Activated CD4-positive, alpha-beta T cell treated with anti-CD3 and anti-CD28 coated beads, Interleukin-2, amount 10 ng/mL, durations not matched to agents 24 days and 14 days (primary cell): ENCODE results near the gene WFIKKN2. TPM values are rescaled to one million over a fixed set of nuclear protein-coding genes. Genes with fewer than 3 reads are reported as not detected.
A peak's percentile ranks its signal among the peaks of the same experiment; 100 is the strongest.

Experiments
- DNase-seq: peaks from one replicate; pipeline ENCODE4 v3.0.0; 2022
- H3K27ac Mint-ChIP-seq: one replicate; pipeline ENCODE4 v1.8.0; 2022; ENCODE audit warnings: mild to moderate bottlenecking, mixed read lengths
- H3K27me3 Mint-ChIP-seq: one replicate; pipeline ENCODE4 v1.8.0; 2022; ENCODE audit warnings: mixed read lengths
- H3K36me3 Mint-ChIP-seq: one replicate; pipeline ENCODE4 v1.8.0; 2022; ENCODE audit warnings: low read depth, mild to moderate bottlenecking, mixed read lengths
- H3K4me1 Mint-ChIP-seq: one replicate; pipeline ENCODE4 v1.8.0; 2021; ENCODE audit warnings: mixed read lengths
- H3K4me3 Mint-ChIP-seq: one replicate; pipeline ENCODE4 v1.8.0; 2022; ENCODE audit warnings: mild to moderate bottlenecking, moderate library complexity, mixed read lengths
- H3K9me3 Mint-ChIP-seq: one replicate; pipeline ENCODE4 v1.8.0; 2021; ENCODE audit warnings: mixed read lengths
- intact Hi-C: fragments of 100-400 bp; cut with micrococcal nuclease; formaldehyde crosslinking; loops from one replicate; pipeline ENCODE4 v1.15.1; 2023
- total RNA-seq: library from RNA; stranded (reverse); gene quantifications from 2 replicates; pipeline ENCODE4 v1.2.3, GENCODE V29; 2022

WFIKKN2 gene
- total RNA-seq, 1 donor from 2014 or later, result not detected

- Mint-ChIP-seq H3K27ac (no peak overlapping the region), H3K9me3 (no peaks in the 10 kb centered on the region), H3K4me1 (peaks cover 3% of the 10 kb centered on the region), H3K36me3 (no peaks in the 10 kb centered on the region), H3K27me3 (peaks cover 6% of the 10 kb centered on the region), H3K4me3 (no peak overlapping the region)
- intact Hi-C loops, result no loop called here
- DNase-seq, result no peak
These were observed 1.6 kb upstream of the WFIKKN2 start for GRCh38 chr17:50833510-50834428.

GRCh38 chr17:50834429-50835300 lies 721 bp upstream of the WFIKKN2 start:
- no peaks in the 10 kb centered on the region for H3K4me1 Mint-ChIP-seq
- H3K4me3 Mint-ChIP-seq, result no peak overlapping the region
- intact Hi-C loops, result no loop called here
- no peak overlapping the region for H3K27ac Mint-ChIP-seq
- no peaks in the 10 kb centered on the region for H3K36me3 Mint-ChIP-seq
- DNase-seq, result no peak
- H3K9me3 Mint-ChIP-seq, result no peaks in the 10 kb centered on the region
- peaks cover 4% of the 10 kb centered on the region for H3K27me3 Mint-ChIP-seq

DNA sequence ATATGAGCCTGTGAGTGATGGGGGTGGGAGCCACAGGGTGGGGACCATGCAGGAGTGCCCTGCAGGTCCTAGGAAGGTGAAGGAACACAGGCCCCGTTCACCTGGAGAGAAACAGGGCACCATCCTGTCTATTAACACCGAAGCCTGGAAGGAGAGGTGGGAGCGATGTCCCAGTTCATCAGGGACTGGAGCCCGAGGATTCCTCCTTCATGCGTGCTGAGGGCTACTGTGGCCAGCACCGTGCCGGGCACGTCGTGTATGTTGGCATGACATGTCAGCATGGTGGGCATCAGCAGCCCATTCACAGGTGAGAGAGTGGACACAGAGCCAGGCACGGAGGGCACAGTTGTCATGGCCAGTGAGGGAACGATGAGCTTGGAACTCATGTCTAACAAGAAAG lies 1.4 kb downstream of the WFIKKN2 start:
- Mint-ChIP-seq H3K9me3 (no peaks in the 10 kb centered on the region), H3K27ac (no peak overlapping the region), H3K4me1 (peaks cover 2% of the 10 kb centered on the region), H3K4me3 (no peak overlapping the region), H3K36me3 (no peaks in the 10 kb centered on the region), H3K27me3 (peaks cover 4% of the 10 kb centered on the region)
- DNase-seq, result no peak
- intact Hi-C loops, result no loop called here

GRCh38 chr17:50837286-50837979 lies 2.0 kb downstream of the WFIKKN2 start:
- no peak for DNase-seq
- H3K27ac Mint-ChIP-seq, result no peak overlapping the region
- intact Hi-C loops, result no loop called here
- peaks cover 4% of the 10 kb centered on the region for H3K27me3 Mint-ChIP-seq
- peaks cover 3% of the 10 kb centered on the region for H3K4me1 Mint-ChIP-seq
- H3K36me3 Mint-ChIP-seq, result no peaks in the 10 kb centered on the region
- H3K9me3 Mint-ChIP-seq, result no peaks in the 10 kb centered on the region
- H3K4me3 Mint-ChIP-seq, result no peak overlapping the region

DNA sequence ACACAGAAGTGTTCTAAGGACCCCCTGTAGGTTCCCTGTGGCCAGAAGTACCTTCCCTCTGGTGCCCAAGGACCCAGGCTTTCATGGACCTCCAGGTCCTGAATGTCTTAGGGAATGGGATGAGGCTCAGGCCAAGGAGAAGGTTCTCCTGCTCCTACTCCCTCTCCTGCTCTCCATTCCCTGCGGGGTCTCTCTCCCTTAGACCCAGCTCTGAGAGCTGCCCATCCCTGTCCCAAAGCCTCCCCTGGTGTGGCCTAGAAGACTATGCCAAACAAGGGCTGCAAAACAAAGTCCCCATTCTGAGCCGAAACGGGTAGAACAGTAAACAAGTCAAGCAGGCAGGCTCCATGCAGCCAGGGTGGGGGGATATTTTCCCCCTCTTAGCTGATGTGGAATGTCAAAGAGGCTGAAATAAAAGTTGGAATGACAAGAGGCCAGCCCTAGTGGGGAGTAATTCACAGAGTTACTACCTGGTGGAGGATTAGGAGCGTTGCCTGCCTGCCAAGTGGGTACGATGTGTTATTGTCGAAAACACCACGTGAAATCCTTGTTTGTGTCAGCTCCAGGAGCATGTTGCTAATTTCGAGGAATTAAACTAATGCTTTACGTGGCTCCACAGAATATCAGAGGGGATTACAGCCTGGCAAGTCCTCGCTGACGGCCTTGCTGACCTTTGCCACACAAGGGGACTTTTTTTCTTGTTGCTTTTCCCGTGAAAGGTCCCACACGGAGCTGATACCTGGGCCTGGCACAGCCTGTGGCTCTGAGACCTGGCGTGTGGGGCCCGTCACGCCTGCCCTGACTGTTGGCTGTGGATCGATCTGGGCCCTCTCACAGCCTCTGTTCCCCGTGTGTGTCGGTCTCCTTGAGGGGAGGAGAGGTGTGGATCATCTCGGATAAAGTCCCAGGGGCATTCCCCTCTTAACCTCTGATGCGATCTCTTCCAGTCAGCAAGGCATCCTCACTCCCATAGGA lies 2.9 kb downstream of the WFIKKN2 start:
- intact Hi-C loops, result no loop called here
- Mint-ChIP-seq H3K4me1 (peaks cover 3% of the 10 kb centered on the region), H3K36me3 (no peaks in the 10 kb centered on the region), H3K9me3 (no peaks in the 10 kb centered on the region), H3K27ac (no peak overlapping the region), H3K4me3 (no peak overlapping the region), H3K27me3 (peaks cover 4% of the 10 kb centered on the region)
- DNase-seq, result no peak

GRCh38 chr17:50839591-50840310 lies 4.4 kb downstream of the WFIKKN2 start:
- no peak for DNase-seq
- H3K4me1 Mint-ChIP-seq, result peaks cover 3% of the 10 kb centered on the region
- no peak overlapping the region for H3K4me3 Mint-ChIP-seq
- no peaks in the 10 kb centered on the region for H3K36me3 Mint-ChIP-seq
- no peaks in the 10 kb centered on the region for H3K9me3 Mint-ChIP-seq
- H3K27ac Mint-ChIP-seq, result no peak overlapping the region
- intact Hi-C loops, result loop anchor here (5.0 kb wide), 1 partner anchor 292 kb away; the partner anchor contains the start of gene SPATA20
- H3K27me3 Mint-ChIP-seq, result peaks cover 2% of the 10 kb centered on the region

DNA sequence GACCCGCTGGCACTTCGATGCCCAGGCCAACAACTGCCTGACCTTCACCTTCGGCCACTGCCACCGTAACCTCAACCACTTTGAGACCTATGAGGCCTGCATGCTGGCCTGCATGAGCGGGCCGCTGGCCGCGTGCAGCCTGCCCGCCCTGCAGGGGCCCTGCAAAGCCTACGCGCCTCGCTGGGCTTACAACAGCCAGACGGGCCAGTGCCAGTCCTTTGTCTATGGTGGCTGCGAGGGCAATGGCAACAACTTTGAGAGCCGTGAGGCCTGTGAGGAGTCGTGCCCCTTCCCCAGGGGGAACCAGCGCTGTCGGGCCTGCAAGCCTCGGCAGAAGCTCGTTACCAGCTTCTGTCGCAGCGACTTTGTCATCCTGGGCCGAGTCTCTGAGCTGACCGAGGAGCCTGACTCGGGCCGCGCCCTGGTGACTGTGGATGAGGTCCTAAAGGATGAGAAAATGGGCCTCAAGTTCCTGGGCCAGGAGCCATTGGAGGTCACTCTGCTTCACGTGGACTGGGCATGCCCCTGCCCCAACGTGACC lies 5.0 kb downstream of the WFIKKN2 start:
- Mint-ChIP-seq H3K27me3 (no peaks in the 10 kb centered on the region), H3K4me1 (peaks cover 3% of the 10 kb centered on the region), H3K36me3 (no peaks in the 10 kb centered on the region), H3K9me3 (no peaks in the 10 kb centered on the region), H3K4me3 (no peak overlapping the region), H3K27ac (no peak overlapping the region)
- intact Hi-C loops, result loop anchor here (5.0 kb wide), 1 partner anchor 293 kb away; the partner anchor contains the start of gene SPATA20
- DNase-seq, result no peak

GRCh38 chr17:50841277-50841948 lies 6.0 kb downstream of the WFIKKN2 start:
- peaks cover 3% of the 10 kb centered on the region for H3K4me1 Mint-ChIP-seq
- DNase-seq, result no peak
- intact Hi-C loops, result loop anchor here (5.0 kb wide), 1 partner anchor 294 kb away; the partner anchor contains the start of gene SPATA20

DNA sequence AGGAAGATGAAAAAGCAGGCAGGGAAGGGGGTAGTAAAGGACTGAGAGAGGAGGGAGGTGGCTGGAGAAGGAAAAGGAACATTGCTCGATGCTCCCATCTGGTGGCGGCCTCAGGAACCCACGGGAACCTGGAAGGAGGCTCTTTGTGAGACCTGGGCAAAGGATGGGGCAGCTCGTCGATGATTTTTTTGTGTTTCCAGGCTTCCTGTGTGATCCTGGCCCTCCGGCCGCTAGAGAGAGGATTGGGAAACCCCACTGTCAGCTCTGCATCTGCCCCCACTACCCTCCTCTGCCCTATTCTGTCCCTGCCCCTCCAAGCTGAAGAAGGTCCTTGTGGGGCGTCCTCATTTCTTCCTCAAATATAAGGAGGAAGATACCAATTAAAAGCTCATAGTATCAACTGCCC lies 6.6 kb downstream of the WFIKKN2 start:
- H3K36me3 Mint-ChIP-seq, result no peaks in the 10 kb centered on the region
- H3K4me1 Mint-ChIP-seq, result peaks cover 3% of the 10 kb centered on the region
- no peak overlapping the region for H3K4me3 Mint-ChIP-seq
- no peak overlapping the region for H3K27ac Mint-ChIP-seq
- intact Hi-C loops, result loop anchor here (1.0 to 5.0 kb wide), 2 partner anchors 59 to 295 kb away; partner anchors contain the start of gene SPATA20
- no peaks in the 10 kb centered on the region for H3K9me3 Mint-ChIP-seq
- peak; percentile 87 for DNase-seq
- H3K27me3 Mint-ChIP-seq, result no peaks in the 10 kb centered on the region

More at GRCh38 chr17:50841277-50841948, 6.0 kb downstream of the WFIKKN2 start:
- H3K4me3 Mint-ChIP-seq, result no peak overlapping the region
- H3K27me3 Mint-ChIP-seq, result no peaks in the 10 kb centered on the region
- H3K9me3 Mint-ChIP-seq, result no peaks in the 10 kb centered on the region
- no peak overlapping the region for H3K27ac Mint-ChIP-seq
- no peaks in the 10 kb centered on the region for H3K36me3 Mint-ChIP-seq

DNA sequence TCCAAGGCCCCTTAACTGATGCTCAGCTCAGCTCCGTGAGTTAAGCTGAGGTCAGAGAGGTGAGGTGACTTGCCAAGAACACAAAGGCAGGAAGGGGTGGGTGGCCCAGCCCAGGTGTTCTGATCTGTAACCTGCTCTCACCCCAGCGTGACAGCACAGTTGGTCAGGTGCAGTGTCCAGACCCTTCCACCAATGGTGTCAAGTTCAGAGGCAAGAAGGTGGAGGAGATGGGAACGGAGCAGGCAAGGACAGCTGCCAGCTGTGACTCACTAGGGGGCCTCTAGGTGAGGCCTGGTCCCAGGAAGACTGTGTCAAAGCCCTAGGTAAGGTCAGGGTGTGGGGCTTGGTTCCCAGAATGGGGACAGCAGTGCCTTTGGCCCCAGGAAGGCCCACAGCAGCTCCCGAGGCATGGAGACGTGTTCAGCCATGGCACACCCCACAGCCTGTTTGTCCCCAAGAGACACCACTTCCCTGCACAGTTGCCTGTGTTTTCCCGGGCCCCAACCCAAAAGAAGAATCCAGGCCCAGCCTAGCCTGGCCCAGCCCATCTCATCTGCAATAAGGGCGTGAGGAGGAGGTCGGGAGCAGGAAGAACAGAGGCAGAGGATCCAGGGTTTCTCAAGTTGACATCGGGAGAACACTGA lies 7.2 kb downstream of the WFIKKN2 start:
- no peaks in the 10 kb centered on the region for H3K36me3 Mint-ChIP-seq
- no peak overlapping the region for H3K4me3 Mint-ChIP-seq
- H3K27me3 Mint-ChIP-seq, result no peaks in the 10 kb centered on the region
- intact Hi-C loops, result loop anchor here (1.0 to 5.0 kb wide), 2 partner anchors 59 to 295 kb away; partner anchors contain the start of gene SPATA20
- no peak overlapping the region for H3K27ac Mint-ChIP-seq
- peaks cover 3% of the 10 kb centered on the region for H3K4me1 Mint-ChIP-seq
- no peaks in the 10 kb centered on the region for H3K9me3 Mint-ChIP-seq
- no peak for DNase-seq
